HCEC 1CT (cell line): ENCODE results near the gene SREBF2.

Source experiments
- DNase-seq: peaks from one replicate; pipeline ENCODE4 v3.0.0-alpha.2; 2017

The SREBF2 gene

DNA sequence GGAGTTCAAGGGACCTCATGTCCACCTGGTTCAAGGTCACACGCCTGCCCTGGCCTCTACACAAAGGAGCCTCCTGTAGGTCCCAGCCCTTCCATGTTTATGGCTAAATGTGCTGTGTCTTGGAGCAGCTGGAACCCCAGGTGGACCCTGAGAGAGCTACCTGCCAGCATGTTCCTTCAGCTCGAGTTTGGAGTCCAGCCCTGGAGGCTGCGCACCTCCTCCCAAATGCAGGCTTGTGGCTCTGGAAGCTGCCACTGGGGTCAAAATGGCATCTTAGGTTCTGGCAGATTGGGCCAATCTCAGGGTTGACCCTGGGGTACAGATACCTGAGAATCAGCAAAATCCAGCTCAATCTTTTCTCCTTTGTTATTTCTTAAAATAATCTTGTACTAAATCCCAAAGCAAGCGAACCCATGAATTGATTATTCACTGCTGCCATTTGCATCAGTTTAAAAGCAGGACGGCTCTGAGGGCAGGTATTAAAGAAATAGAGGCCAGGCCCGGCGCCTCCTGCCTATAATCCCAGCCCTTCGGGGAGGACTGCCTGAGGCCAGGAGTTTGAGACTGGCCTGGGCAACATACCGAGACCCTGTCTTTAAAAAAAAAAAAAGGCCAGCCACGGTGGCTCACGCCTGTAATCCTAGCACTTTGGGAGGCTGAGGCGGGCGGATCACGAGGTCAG, 90.8 kb downstream of the SREBF2 start:
- no peak for DNase-seq

GRCh38 chr22:41925783-41926460, 93.0 kb downstream of the SREBF2 start:
- no peak for DNase-seq

- DNase-seq, result no peak
These were observed 94.9 kb downstream of the SREBF2 start for GRCh38 chr22:41927813-41928212.

GRCh38 chr22:41928593-41929417, 95.9 kb downstream of the SREBF2 start:
- no peak for DNase-seq

DNA sequence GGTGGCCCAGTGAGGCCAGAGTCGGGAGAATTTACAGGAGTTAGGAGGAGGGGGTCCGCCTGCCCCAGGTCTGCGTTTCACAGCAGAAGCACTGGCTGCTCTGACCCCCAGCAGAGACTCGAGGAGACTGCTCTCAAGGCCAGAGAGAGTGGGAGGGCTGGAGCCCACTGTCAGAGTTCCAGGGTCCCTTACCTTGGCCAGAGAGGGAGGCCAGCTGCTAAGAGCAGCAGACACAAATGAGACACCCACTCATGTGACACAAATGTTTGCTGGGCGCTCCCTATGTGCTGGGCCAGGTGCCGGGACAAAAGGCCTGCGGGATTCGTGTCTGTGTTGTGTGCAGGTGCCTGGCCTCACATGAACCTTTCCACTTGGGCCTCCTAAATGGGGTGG, 96.5 kb downstream of the SREBF2 start:
- no peak for DNase-seq

DNA sequence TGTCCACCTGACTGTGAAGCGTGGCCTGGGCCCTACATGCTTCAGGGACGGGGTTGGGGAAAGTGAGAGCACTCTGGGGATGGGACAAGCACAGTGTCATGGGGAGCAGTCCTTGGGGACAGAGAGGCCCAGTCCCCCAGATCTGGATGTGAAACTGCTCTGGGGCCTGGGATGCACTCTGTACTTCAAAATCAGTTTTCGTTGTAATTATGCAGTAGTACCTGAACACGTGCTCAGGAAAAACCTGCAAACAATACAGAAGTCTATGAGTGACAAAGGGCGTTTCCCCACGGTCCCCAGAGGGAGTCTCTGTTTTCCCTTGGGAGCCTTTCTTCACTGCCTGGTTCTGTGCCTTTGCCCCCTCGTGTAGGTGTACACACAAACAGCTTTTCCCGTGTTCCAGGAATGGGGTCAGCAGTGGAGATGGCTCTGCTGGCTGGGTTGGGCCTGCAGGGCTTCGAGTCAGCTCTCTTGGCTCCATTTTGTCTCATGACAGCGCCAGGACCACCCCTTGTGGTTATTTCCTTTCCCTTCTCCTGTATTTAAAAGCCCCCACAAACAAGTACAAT, 98.9 kb downstream of the SREBF2 start:
- no peak for DNase-seq

GRCh38 chr22:41932353-41932752, 99.4 kb downstream of the SREBF2 start:
- DNase-seq, result no peak

DNA sequence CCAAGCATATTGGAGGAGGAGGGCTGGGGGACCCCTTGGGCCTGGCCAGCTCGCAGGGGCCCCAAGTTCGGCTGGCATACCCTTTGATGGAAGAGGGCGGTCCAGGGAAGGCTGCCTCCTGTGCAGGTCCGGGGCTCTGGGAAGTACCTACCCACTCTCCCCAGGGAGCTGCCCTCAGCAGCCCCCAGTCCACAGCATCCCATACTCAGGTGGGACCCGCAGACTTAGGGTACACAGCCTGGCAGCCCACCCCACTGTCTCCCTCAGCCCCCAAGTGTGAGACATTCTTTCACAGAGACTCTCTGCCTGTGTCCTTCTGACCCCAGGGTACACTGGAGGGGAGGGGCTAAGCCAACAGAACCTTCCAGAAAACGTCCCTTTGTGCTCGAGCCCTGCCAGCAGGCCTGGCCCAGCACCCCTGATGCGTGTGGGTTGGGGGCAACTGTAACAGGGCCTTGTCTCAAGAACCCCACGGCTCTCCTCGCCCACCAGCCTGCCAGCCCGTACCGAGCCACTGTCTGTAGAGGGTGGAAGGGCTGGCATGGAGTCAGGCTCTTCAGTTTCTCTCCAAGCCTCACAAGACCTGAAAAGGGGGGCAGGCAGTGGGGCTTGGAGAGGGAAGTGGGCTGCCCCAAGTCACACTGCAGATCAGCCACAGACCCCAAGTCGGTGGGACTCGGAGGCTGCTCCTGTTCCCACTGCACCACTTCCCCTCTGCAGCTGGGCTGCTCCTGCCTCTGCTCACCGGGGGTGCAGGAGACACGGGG, 100.7 kb downstream of the SREBF2 start:
- DNase-seq, result no peak

DNA sequence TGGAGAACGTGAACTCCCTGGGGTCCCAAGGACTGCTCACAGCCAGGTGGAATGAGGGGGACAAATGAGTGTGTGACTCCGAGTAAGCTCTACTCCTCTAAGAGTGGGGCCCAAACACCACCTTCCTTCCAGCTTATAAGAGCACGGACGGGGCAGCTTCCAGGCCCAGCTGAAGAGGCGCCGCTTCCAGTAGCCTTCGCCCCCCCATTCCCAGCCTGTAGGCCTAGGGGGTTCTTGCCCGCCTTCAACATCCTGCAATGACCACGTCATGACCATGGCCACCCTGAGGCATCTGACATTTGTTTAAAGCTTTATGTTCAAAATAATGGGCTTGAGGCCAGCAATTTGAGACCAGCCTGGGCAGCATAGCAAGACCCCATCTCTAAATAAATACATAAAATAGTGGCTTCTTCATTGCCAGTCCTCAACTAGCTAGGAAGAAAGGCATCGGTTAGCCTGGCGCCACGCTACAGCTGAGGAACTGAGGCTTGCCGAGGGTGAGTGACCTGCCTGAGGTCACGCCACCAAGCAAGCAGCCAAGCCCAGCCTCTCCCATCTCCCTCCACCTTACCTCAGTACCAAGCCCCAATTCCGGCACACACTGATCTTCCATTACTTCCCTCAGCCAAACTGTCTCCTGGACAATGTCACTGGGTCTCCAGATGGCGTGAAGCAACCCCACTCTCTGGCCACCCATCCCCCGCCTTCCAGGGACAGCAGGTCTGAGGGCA, 101.5 kb downstream of the SREBF2 start:
- DNase-seq, result no peak

DNA sequence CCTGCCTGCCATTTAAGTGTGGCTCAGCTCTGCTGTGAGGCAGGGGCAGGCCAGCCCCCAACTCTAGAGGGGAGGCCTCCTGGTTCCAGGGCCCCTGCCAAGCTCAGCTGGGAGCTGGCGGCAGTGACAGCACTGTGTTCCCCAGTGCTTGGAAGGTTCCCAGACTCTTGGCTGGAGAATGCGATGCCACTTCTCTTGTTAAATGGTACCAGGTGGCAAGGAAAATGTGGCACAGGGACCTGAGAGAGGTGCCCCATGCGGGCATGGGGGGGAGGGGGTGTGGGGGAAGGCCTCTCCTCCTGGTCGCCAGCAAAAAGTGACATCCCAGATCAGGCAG, 102.1 kb downstream of the SREBF2 start:
- no peak for DNase-seq

GRCh38 chr22:41935509-41935908, 102.6 kb downstream of the SREBF2 start:
- no peak for DNase-seq

DNA sequence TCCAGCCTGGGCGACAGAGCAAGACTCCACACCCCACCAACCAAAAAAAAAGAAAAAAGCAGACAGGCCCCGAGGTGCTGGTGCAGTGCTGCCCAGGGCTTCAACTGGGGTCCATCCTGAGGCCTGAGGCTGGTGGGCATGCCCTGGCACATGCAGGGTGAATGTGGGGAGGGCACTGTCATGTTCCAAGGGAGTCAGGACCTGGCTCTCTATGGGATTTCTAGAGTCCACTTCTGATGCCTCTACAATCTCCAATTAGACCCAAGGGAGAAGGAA, 103.9 kb downstream of the SREBF2 start:
- DNase-seq, result no peak

DNA sequence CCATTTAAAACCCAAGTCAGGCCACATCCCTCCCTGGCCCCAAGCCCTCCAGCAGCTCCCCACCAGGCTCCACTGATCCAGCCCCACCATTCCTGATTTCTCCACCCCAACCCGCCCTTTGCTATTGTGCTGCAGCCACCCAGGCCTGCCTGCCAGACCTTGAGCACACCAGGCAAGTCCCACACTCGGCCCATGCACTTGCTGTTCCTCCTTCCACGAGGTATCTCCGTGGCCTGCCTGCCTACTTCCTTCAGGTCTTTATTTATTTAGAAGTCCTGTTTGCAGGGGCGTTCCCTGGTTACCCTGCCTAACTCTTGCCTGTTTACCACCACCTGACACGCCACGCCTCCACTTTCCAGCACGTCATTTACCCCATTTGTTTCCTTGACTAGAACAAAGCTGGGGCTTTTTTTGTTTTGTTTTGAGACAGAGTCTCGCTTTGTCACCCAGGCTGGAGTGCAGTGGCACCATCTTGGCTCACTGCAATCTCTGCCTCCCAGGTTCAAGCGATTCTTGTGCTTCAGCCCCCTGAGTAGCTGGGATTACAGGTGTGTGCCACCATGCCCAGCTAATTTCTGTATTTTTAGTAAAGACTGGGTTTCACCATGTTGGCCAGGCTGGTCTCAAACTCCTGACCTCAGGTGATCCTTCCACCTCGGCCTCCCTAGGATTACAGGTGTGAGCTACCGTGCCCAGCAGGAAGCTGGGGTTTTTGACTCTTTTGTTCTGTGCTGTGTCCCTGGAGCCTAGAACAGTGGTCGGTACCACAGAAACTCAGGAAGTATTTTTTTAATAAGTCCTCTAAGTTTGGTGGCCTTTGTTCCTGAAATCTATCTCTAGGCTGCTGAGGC, 107.3 kb downstream of the SREBF2 start:
- no peak for DNase-seq

GRCh38 chr22:41940832-41941765, 108.2 kb downstream of the SREBF2 start:
- DNase-seq, result peak; percentile 94

- peak; percentile 8 for DNase-seq
These were observed 110.8 kb downstream of the SREBF2 start for GRCh38 chr22:41943661-41944209.

DNA sequence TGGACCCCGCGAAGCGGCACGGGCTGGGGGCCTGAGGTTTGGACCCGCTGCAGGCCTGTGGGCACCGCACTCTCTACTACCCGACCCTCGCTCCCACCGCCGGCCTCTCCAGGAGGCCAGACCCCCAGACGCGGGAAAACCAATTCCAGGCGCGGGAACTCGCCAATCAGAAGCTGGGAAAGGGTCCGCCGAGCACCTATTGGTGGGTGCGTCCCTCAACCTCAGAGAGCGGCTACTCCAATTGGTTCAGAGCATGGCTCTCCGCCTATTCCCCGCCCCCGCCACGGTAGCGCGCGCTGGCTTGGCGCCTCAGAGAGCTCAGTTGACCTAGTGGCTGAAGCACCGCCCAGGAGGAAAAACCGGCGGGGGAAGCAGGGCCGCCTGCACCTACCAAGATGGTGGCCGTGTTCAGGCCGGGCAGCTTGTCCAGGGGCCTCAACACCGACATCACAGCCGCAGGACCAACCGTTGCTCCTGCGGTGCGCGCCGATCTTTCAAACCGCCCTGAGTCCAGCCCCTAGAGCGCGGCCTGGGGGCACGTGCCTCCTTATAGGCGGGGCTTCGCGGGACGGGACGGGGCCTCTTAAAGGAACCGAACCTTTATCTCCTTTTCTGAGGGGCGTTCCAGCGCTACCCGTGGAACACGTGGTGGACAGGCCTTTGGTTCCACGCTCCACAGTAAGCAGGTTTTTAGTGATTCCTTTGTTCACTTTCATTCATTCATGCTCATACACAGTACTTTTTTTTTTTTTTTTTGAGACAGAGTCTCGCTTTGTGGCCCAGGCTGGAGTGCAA, 113.9 kb downstream of the SREBF2 start, which contains the start of gene CENPM:
CENPM (minus strand) TSS at position 524 of the 795 bp plus-strand sequence; CDS start at position 448, 76 bp downstream.
- DNase-seq, result peak; percentile 94

DNA sequence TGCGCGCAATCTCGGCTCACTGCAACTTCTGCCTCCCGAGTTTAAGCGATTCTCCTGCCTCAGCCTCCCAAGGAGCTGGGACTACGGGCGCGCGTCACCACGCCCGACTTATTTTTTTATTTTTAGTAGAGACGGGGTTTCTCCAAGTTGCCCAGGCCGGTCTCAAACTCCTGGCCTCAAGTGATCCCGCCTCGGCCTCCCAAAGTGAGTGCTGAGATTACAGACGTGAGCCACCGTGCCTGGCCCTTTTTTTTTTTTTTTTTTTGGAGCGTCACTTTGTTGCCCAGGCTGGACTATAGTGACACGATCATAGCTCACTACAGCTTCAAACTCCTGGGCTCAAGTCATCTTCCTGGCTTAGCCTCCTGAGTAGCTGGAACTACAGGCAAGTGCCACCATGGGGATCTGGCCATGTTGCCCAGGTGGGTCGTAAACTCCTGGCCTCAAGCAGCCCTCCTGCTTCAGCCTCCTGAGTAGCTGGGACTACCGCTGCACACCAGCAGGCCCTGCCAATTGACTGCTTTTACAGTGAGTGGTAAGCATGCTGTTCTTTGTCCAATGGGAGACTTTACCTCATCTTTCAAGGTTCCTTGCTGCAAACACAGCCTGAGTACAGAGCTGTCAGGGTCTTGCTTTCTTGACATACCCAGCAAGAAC, 114.6 kb downstream of the SREBF2 start:
- DNase-seq, result no peak

DNA sequence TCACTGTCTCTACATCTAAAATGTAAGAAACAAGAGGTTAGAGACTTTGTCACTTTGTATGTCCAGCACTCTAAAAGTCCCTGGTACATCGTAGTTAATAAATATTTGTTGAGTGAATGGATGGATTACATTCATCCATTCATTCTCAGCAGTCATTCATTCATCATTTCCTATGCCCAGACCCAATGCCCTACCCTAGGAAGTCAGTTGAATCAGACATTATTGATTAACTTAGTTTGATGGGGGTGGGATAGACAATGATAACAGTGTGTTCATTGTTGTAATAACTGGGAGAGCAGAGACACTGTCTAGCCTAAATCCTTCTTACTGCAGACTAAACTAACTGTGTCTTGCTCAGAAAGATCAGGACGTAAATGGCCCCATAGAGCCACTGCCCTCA, 115.2 kb downstream of the SREBF2 start:
- DNase-seq, result no peak
